ENCODE data around the gene CYP1A2. TPM values are rescaled to one million over a fixed set of nuclear protein-coding genes. Genes with fewer than 3 reads are reported as not detected.

CYP1A2 gene
- total and polyA plus RNA-seq, 2 of the 13 experiments (the other 11 are each of a cell fraction or from before 2014, with no cell fraction given) = 0.07 TPM; not detected in 1

DNA sequence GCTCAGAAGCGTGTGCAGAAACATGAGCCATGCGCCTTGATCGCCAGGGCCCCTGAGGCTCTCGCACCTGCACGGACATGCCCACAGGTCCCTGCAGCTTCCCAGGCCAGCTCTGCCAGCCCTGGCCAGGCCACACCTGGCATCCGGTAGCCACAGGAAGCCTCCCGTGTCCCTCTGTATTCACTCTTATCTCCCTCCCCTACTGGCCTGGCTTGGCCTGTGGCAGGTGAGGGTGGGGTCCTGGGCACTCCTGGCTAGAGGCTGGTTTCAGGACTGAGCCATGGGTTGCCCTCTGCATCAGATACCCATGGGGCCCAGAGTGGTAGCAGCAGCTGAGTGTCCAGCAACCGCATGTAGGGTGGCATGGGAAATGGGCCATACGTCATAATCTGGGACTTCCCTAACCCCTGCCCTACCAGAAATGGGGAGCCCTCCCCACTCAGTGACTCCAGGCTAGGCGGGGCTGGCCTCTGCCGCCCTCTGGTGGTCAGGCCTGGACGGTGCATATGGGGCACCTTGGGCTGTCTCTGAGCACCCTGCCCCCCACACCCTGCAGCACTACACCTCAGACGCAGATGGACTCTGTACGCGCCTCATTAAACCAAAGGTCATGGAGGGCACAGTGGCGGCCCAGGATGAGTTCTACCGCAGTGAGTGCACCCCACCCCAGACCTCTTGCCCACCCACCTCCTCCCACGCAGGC lies 51.4 kb downstream of the CYP1A2 start (continued):
- TF ChIP-seq, protein P1, sequence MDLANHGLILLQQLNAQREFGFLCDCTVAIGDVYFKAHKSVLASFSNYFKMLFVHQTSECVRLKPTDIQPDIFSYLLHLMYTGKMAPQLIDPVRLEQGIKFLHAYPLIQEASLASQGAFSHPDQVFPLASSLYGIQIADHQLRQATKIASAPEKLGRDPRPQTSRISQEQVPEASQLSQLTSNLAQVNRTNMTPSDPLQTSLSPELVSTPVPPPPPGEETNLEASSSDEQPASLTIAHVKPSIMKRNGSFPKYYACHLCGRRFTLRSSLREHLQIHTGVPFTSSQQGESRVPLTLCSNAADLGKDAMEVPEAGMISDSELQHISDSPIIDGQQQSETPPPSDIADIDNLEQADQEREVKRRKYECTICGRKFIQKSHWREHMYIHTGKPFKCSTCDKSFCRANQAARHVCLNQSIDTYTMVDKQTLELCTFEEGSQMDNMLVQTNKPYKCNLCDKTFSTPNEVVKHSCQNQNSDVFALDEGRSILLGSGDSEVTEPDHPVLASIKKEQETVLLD (CRISPR knock-in tag; IDR thresholded peaks at IDR 0.05; ENCODE audit: low read depth) = no peak
- TF ChIP-seq HOXA9 (CRISPR knock-in tag; IDR thresholded peaks at IDR 0.05; ENCODE audit: borderline replicate concordance) (no peak), JUND (CRISPR knock-in tag; IDR thresholded peaks at IDR 0.05) (no peak), LCORL (IDR thresholded peaks at IDR 0.05) (no peak), LCORL (CRISPR knock-in tag; IDR thresholded peaks at IDR 0.05) (no peak), ZNF546 (CRISPR knock-in tag; conservative IDR thresholded peaks at IDR 0.05) (no peak), ZNF3 (CRISPR knock-in tag; IDR thresholded peaks at IDR 0.05) (no peak), ELF3 (CRISPR knock-in tag; IDR thresholded peaks at IDR 0.05) (no peak), ZSCAN9 (CRISPR knock-in tag; IDR thresholded peaks at IDR 0.05; ENCODE audit: borderline replicate concordance) (no peak), HNRNPL (IDR thresholded peaks at IDR 0.05; ENCODE audit: low read depth, low read length) (peak; percentile 73; the same call in 1 of the 2 replicates), ZNF841 (CRISPR knock-in tag; IDR thresholded peaks at IDR 0.05; ENCODE audit: borderline replicate concordance) (no peak), ZNF431 (CRISPR knock-in tag; IDR thresholded peaks at IDR 0.05; ENCODE audit: borderline replicate concordance, low read depth) (no peak), ZFP90 (CRISPR knock-in tag; IDR thresholded peaks at IDR 0.05; ENCODE audit: borderline replicate concordance) (no peak), CEBPB (IDR thresholded peaks at IDR 0.05; ENCODE audit: borderline replicate concordance, low read depth, low read length) (no peak), ZSCAN29 (CRISPR knock-in tag; conservative IDR thresholded peaks at IDR 0.05) (no peak), ZBTB38 (CRISPR knock-in tag; IDR thresholded peaks at IDR 0.05) (no peak), KMT2A (CRISPR knock-in tag; IDR thresholded peaks at IDR 0.05) (no peak), KMT2B (CRISPR knock-in tag; IDR thresholded peaks at IDR 0.05) (no peak)
- TF ChIP-seq, protein P2, sequence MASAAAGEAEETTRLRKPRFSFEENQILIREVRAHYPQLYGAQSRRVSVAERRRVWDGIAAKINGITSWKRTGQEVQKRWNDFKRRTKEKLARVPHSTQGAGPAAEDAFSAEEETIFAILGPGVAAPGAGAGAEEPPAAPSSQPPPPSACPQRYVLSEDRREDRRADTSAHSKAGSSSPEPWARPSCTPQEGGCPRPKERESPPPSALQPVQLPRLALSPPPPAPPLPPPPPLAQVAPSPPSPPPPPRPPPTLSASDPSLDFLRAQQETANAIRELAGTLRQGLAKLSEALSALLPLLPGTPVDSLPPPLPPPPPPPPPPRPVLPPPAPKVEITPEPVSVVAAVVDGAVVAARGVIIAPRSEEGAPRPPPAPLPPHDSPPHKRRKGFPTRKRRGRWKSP (CRISPR knock-in tag; IDR thresholded peaks at IDR 0.05) = no peak
- TF ChIP-seq, protein P3, sequence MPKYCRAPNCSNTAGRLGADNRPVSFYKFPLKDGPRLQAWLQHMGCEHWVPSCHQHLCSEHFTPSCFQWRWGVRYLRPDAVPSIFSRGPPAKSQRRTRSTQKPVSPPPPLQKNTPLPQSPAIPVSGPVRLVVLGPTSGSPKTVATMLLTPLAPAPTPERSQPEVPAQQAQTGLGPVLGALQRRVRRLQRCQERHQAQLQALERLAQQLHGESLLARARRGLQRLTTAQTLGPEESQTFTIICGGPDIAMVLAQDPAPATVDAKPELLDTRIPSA (CRISPR knock-in tag; IDR thresholded peaks at IDR 0.05; ENCODE audit: borderline replicate concordance) = no peak
- TF ChIP-seq, protein P4, sequence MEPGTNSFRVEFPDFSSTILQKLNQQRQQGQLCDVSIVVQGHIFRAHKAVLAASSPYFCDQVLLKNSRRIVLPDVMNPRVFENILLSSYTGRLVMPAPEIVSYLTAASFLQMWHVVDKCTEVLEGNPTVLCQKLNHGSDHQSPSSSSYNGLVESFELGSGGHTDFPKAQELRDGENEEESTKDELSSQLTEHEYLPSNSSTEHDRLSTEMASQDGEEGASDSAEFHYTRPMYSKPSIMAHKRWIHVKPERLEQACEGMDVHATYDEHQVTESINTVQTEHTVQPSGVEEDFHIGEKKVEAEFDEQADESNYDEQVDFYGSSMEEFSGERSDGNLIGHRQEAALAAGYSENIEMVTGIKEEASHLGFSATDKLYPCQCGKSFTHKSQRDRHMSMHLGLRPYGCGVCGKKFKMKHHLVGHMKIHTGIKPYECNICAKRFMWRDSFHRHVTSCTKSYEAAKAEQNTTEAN (CRISPR knock-in tag; conservative IDR thresholded peaks at IDR 0.05) = no peak
- TF ChIP-seq, protein P5, sequence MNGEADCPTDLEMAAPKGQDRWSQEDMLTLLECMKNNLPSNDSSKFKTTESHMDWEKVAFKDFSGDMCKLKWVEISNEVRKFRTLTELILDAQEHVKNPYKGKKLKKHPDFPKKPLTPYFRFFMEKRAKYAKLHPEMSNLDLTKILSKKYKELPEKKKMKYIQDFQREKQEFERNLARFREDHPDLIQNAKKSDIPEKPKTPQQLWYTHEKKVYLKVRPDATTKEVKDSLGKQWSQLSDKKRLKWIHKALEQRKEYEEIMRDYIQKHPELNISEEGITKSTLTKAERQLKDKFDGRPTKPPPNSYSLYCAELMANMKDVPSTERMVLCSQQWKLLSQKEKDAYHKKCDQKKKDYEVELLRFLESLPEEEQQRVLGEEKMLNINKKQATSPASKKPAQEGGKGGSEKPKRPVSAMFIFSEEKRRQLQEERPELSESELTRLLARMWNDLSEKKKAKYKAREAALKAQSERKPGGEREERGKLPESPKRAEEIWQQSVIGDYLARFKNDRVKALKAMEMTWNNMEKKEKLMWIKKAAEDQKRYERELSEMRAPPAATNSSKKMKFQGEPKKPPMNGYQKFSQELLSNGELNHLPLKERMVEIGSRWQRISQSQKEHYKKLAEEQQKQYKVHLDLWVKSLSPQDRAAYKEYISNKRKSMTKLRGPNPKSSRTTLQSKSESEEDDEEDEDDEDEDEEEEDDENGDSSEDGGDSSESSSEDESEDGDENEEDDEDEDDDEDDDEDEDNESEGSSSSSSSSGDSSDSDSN (CRISPR knock-in tag; IDR thresholded peaks at IDR 0.05) = no peak
- TF ChIP-seq, protein P6, sequence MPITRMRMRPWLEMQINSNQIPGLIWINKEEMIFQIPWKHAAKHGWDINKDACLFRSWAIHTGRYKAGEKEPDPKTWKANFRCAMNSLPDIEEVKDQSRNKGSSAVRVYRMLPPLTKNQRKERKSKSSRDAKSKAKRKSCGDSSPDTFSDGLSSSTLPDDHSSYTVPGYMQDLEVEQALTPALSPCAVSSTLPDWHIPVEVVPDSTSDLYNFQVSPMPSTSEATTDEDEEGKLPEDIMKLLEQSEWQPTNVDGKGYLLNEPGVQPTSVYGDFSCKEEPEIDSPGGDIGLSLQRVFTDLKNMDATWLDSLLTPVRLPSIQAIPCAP (CRISPR knock-in tag; IDR thresholded peaks at IDR 0.05; ENCODE audit: low read depth) = no peak
